ENCODE results near the gene FASTKD1.
"Not testable (repeated sequence)": the region's sequence is repeated elsewhere in the genome, so short reads cannot be mapped to it uniquely, and the experiment has no call there.

- TF ChIP-seq, protein P1, sequence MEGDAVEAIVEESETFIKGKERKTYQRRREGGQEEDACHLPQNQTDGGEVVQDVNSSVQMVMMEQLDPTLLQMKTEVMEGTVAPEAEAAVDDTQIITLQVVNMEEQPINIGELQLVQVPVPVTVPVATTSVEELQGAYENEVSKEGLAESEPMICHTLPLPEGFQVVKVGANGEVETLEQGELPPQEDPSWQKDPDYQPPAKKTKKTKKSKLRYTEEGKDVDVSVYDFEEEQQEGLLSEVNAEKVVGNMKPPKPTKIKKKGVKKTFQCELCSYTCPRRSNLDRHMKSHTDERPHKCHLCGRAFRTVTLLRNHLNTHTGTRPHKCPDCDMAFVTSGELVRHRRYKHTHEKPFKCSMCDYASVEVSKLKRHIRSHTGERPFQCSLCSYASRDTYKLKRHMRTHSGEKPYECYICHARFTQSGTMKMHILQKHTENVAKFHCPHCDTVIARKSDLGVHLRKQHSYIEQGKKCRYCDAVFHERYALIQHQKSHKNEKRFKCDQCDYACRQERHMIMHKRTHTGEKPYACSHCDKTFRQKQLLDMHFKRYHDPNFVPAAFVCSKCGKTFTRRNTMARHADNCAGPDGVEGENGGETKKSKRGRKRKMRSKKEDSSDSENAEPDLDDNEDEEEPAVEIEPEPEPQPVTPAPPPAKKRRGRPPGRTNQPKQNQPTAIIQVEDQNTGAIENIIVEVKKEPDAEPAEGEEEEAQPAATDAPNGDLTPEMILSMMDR (IDR thresholded peaks at IDR 0.05), result not testable (repeated sequence)
- not testable (repeated sequence) for TF ChIP-seq POLR2A, POLR2AphosphoS5, EP300 (IDR thresholded peaks at IDR 0.05)
Observed at GRCh38 chr2:169562084-169562483, 11.6 kb downstream of the FASTKD1 start.
